ENCODE data around the gene COX19. TPM values are rescaled to one million over a fixed set of nuclear protein-coding genes. Genes with fewer than 3 reads are reported as not detected.
"Not testable (repeated sequence)": the region's sequence is repeated elsewhere in the genome, so short reads cannot be mapped to it uniquely, and the experiment has no call there.

COX19 gene
- total RNA-seq, 1 experiment from 2014 or later, result 12.3 TPM

- Histone ChIP-seq H3K18ac (ENCODE audit: insufficient read length, low read depth, low read length) (no peak overlapping the region), H3K4me1 (ENCODE audit: insufficient read depth, low read length) (no peaks in the 10 kb centered on the region), H3K56ac (ENCODE audit: insufficient read length, low read depth, low read length) (no peak overlapping the region), H3K79me2 (ENCODE audit: insufficient read depth, low read length) (no peaks in the 10 kb centered on the region), H3K27me3 (ENCODE audit: insufficient read depth, low read length) (no peaks in the 10 kb centered on the region), H2BK120ac (ENCODE audit: low read depth, low read length, poor library complexity, severe bottlenecking) (no peak overlapping the region), H4K5ac (ENCODE audit: insufficient read length, low read depth, low read length) (no peak overlapping the region), H3K79me1 (ENCODE audit: insufficient read depth, low read depth, low read length, poor library complexity, severe bottlenecking) (no peaks in the 10 kb centered on the region), H2BK20ac (ENCODE audit: low read depth, low read length, poor library complexity, severe bottlenecking) (no peak overlapping the region), H2AFZ (ENCODE audit: low read length) (no peak overlapping the region), H2BK5ac (ENCODE audit: insufficient read length, low read length) (no peak overlapping the region), H3K9ac (ENCODE audit: extremely low read depth, insufficient read length, low read length) (no peak overlapping the region), H3T11ph (ENCODE audit: low read length) (no peak overlapping the region), H2BK15ac (ENCODE audit: low read depth, low read length) (no peak overlapping the region), H3K23me2 (ENCODE audit: insufficient read length, low read depth, low read length, poor library complexity, severe bottlenecking) (no peaks in the 10 kb centered on the region), H4K8ac (replicated peaks; ENCODE audit: insufficient read length, low read depth, low read length) (no peak overlapping the region), H2BK12ac (ENCODE audit: insufficient read length, low read depth, low read length) (no peak overlapping the region), H3K9me3 (ENCODE audit: control insufficient read depth, low read depth, low read length) (no peaks in the 10 kb centered on the region), H2AK5ac (ENCODE audit: insufficient read length, low read length) (no peak overlapping the region), H3K23ac (ENCODE audit: insufficient read length, low read depth, low read length) (no peak overlapping the region), H3K14ac (ENCODE audit: insufficient read depth, low read length) (no peak overlapping the region; the same call in 1 of the 2 replicates), H3K27ac (ENCODE audit: insufficient read length, low read depth, low read length) (no peak overlapping the region), H4K91ac (ENCODE audit: insufficient read length, low read depth, low read length) (no peak overlapping the region), H4K20me1 (ENCODE audit: control insufficient read depth, insufficient read depth, insufficient read length) (no peaks in the 10 kb centered on the region), H3K4ac (ENCODE audit: low read depth, low read length) (no peak overlapping the region), H3K4me2 (ENCODE audit: insufficient read depth, insufficient read length, low read length) (no peak overlapping the region)
- Mint-ChIP-seq H3K9me3 (peaks cover 0 to 3% of the 10 kb centered on the region in 2 experiments; a peak in 1 of 5 replicates), H3K4me3 (no peak overlapping the region; a peak in 1 of 5 replicates), H3K4me1 (peaks cover 12 to 24% of the 10 kb centered on the region in 2 experiments), H3K27me3 (ENCODE audit: low read depth) (peaks cover 9% of the 10 kb centered on the region), H3K27ac (no peak overlapping the region), H3K36me3 (ENCODE audit: insufficient read depth in 1 of 3, low read depth in 3 of 3) (peaks cover 0 to 5% (median 0%) of the 10 kb centered on the region in 3 experiments; a peak in 4 of 7 replicates)
- DNase-seq, result no peak
- TF ChIP-seq, protein P1, sequence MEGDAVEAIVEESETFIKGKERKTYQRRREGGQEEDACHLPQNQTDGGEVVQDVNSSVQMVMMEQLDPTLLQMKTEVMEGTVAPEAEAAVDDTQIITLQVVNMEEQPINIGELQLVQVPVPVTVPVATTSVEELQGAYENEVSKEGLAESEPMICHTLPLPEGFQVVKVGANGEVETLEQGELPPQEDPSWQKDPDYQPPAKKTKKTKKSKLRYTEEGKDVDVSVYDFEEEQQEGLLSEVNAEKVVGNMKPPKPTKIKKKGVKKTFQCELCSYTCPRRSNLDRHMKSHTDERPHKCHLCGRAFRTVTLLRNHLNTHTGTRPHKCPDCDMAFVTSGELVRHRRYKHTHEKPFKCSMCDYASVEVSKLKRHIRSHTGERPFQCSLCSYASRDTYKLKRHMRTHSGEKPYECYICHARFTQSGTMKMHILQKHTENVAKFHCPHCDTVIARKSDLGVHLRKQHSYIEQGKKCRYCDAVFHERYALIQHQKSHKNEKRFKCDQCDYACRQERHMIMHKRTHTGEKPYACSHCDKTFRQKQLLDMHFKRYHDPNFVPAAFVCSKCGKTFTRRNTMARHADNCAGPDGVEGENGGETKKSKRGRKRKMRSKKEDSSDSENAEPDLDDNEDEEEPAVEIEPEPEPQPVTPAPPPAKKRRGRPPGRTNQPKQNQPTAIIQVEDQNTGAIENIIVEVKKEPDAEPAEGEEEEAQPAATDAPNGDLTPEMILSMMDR (conservative IDR thresholded peaks at IDR 0.05), result no peak
- no CpG with 5 or more reads among the region's 37 CpGs for WGBS (ENCODE audit: extremely low coverage, insufficient read length, low lambda C conversion rate)
Observed at GRCh38 chr7:961546-962400, 13.6 kb downstream of the COX19 start.

GRCh38 chr7:960972-961371 lies 14.4 kb downstream of the COX19 start:
- H3K79me1 ChIP-seq (ENCODE audit: insufficient read depth, low read depth, low read length, poor library complexity, severe bottlenecking); H3K9me3 Mint-ChIP-seq; H4K8ac ChIP-seq (replicated peaks; ENCODE audit: insufficient read length, low read depth, low read length); H3K27me3 ChIP-seq (ENCODE audit: insufficient read depth, low read length); H4K20me1 ChIP-seq (ENCODE audit: control insufficient read depth, insufficient read depth, insufficient read length); H3K23ac ChIP-seq (ENCODE audit: insufficient read length, low read depth, low read length); H3T11ph ChIP-seq (ENCODE audit: low read length); H2BK20ac ChIP-seq (ENCODE audit: low read depth, low read length, poor library complexity, severe bottlenecking); H3K23me2 ChIP-seq (ENCODE audit: insufficient read length, low read depth, low read length, poor library complexity, severe bottlenecking); H3K27ac ChIP-seq (ENCODE audit: insufficient read length, low read depth, low read length); H2BK12ac ChIP-seq (ENCODE audit: insufficient read length, low read depth, low read length); H3K14ac ChIP-seq (ENCODE audit: insufficient read depth, low read length); H3K9me3 ChIP-seq (ENCODE audit: control insufficient read depth, low read depth, low read length); H2AK5ac ChIP-seq (ENCODE audit: insufficient read length, low read length); H4K91ac ChIP-seq (ENCODE audit: insufficient read length, low read depth, low read length); H3K27ac Mint-ChIP-seq; H2AFZ ChIP-seq (ENCODE audit: low read length); H3K18ac ChIP-seq (ENCODE audit: insufficient read length, low read depth, low read length); H3K56ac ChIP-seq (ENCODE audit: insufficient read length, low read depth, low read length); H3K9ac ChIP-seq (ENCODE audit: extremely low read depth, insufficient read length, low read length); H3K79me2 ChIP-seq (ENCODE audit: insufficient read depth, low read length); H2BK15ac ChIP-seq (ENCODE audit: low read depth, low read length); H2BK5ac ChIP-seq (ENCODE audit: insufficient read length, low read length); H3K36me3 Mint-ChIP-seq (ENCODE audit: insufficient read depth in 1 of 3, low read depth in 3 of 3); H3K4ac ChIP-seq (ENCODE audit: low read depth, low read length); H3K4me3 Mint-ChIP-seq; H2BK120ac ChIP-seq (ENCODE audit: low read depth, low read length, poor library complexity, severe bottlenecking); DNase-seq; H4K5ac ChIP-seq (ENCODE audit: insufficient read length, low read depth, low read length); H3K4me2 ChIP-seq (ENCODE audit: insufficient read depth, insufficient read length, low read length); H3K4me1 ChIP-seq (ENCODE audit: insufficient read depth, low read length): not testable (repeated sequence)
- Mint-ChIP-seq H3K4me1 (peaks cover 12 to 20% of the 10 kb centered on the region in 2 experiments), H3K27me3 (ENCODE audit: low read depth) (peaks cover 11% of the 10 kb centered on the region)
- no CpG with 5 or more reads among the region's 13 CpGs for WGBS (ENCODE audit: extremely low coverage, insufficient read length, low lambda C conversion rate)

All from H9 (cell line).